Sigmoid colon (tissue), 4 donors: ENCODE measurements around the gene RPS6KA2.

Experiments used
- EP300 ChIP-seq, 4 donors: sonication (generic); formaldehyde crosslinking; IDR thresholded peaks; one replicate each; pipeline ENCODE4 v1.6.1; 2017; ENCODE audit warnings: antibody characterized with exemption in 4 of 4
- POLR2A ChIP-seq, 2 donors: fragments of 450-650 bp; IDR thresholded peaks; one replicate each; pipeline ENCODE4 v1.6.1; 2016; ENCODE audit warnings: antibody characterized with exemption in 2 of 2, mild to moderate bottlenecking in 2 of 2, moderate library complexity in 2 of 2
- POLR2AphosphoS5 ChIP-seq, 4 donors: sonication (generic); formaldehyde crosslinking; IDR thresholded peaks; one replicate each; pipeline ENCODE4 v1.6.1; 2017; ENCODE audit warnings: antibody characterized with exemption in 4 of 4
- TF ChIP-seq, protein P1 (sequence below), 4 experiments: fragments of 450-650 bp in 3 of 4; fragments of 200-600 bp in 1 of 4; IDR thresholded peaks; one replicate each; pipeline ENCODE4 v1.5.1; 2016 to 2019; ENCODE audit warnings: antibody characterized with exemption in 4 of 4, mild to moderate bottlenecking in 3 of 4, moderate library complexity in 2 of 4

- TF ChIP-seq POLR2A (IDR thresholded peaks at IDR 0.05) = no peak
- no peak for TF ChIP-seq POLR2AphosphoS5 (IDR thresholded peaks at IDR 0.05)
- TF ChIP-seq, protein P1, sequence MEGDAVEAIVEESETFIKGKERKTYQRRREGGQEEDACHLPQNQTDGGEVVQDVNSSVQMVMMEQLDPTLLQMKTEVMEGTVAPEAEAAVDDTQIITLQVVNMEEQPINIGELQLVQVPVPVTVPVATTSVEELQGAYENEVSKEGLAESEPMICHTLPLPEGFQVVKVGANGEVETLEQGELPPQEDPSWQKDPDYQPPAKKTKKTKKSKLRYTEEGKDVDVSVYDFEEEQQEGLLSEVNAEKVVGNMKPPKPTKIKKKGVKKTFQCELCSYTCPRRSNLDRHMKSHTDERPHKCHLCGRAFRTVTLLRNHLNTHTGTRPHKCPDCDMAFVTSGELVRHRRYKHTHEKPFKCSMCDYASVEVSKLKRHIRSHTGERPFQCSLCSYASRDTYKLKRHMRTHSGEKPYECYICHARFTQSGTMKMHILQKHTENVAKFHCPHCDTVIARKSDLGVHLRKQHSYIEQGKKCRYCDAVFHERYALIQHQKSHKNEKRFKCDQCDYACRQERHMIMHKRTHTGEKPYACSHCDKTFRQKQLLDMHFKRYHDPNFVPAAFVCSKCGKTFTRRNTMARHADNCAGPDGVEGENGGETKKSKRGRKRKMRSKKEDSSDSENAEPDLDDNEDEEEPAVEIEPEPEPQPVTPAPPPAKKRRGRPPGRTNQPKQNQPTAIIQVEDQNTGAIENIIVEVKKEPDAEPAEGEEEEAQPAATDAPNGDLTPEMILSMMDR (IDR thresholded peaks at IDR 0.05) = no peak
- no peak for TF ChIP-seq EP300 (IDR thresholded peaks at IDR 0.05)
These were observed 28.2 kb upstream of the RPS6KA2 start for GRCh38 chr6:166655251-166655650.
